H1 (cell line): ENCODE measurements around the gene ZDHHC11B. TPM values are rescaled to one million over a fixed set of nuclear protein-coding genes. Genes with fewer than 3 reads are reported as not detected.

Experiments
- CTCF ChIA-PET: fragments of 300-600 bp; sonication (Branson Sonifier 250); formaldehyde crosslinking; loops from one replicate; lab custom pipeline; 2021; ENCODE audit not compliant: partially characterized antibody; lab: Charles Lee
- POLR2A ChIA-PET: fragments of 300-600 bp; sonication (Branson Sonifier 250); formaldehyde crosslinking; loops from one replicate; lab custom pipeline; 2021; ENCODE audit warnings: inconsistent platforms; ENCODE audit not compliant: partially characterized antibody; lab: Charles Lee
- DNase-seq, 2 experiments: peaks; one replicate each; pipeline versions ENCODE4 v3.0.0 to v3.0.0-alpha.2; 2010 to 2022; ENCODE audit warnings: low spot score in 2 of 2, low read depth in 1 of 2, mixed read lengths in 1 of 2
- FAIRE-seq: peaks from 2 replicates; lab custom pipeline; 2011; peaks lifted over from hg19 to GRCh38; lab: Jason Lieb, UNC
- H2AFZ ChIP-seq: 2 replicates; pipeline ENCODE4 v1.8.1; 2012; ENCODE audit warnings: low read length, inconsistent platforms
- H2AK5ac ChIP-seq: 2 replicates; pipeline ENCODE4 v1.6.1; 2013; ENCODE audit warnings: low read depth, low read length
- H2BK120ac ChIP-seq: replicated peaks from 2 replicates; pipeline ENCODE3; 2013; ENCODE audit warnings: low read depth, low read length, inconsistent platforms
- H2BK12ac ChIP-seq: 2 replicates; pipeline ENCODE4 v1.6.1; 2013; ENCODE audit warnings: low read depth, low read length
- H2BK15ac ChIP-seq: 2 replicates; pipeline ENCODE4 v1.6.1; 2013; ENCODE audit warnings: low read length
- H2BK20ac ChIP-seq: 2 replicates; pipeline ENCODE4 v1.6.1; 2013; ENCODE audit warnings: low read length
- H2BK5ac ChIP-seq: 2 replicates; pipeline ENCODE4 v1.6.1; 2013; ENCODE audit warnings: low read depth, low read length
- H3K14ac ChIP-seq: 2 replicates; pipeline ENCODE4 v1.6.1; 2013; ENCODE audit warnings: inconsistent platforms; ENCODE audit not compliant: insufficient read length
- H3K18ac ChIP-seq: 2 replicates; pipeline ENCODE4 v1.6.1; 2013; ENCODE audit warnings: low read length; ENCODE audit errors: extremely low read depth
- H3K23ac ChIP-seq: 2 replicates; pipeline ENCODE4 v1.6.1; 2013; ENCODE audit warnings: inconsistent platforms; ENCODE audit not compliant: insufficient read length
- H3K23me2 ChIP-seq: 2 replicates; pipeline ENCODE4 v1.6.1; 2013; ENCODE audit warnings: low read depth, low read length
- H3K27ac ChIP-seq: 2 replicates; pipeline ENCODE4 v1.6.1; 2011; ENCODE audit warnings: low read depth, low read length, inconsistent platforms
- H3K27me3 ChIP-seq, 4 experiments: replicated peaks in 1 of 4; 1 replicate in 1 of 4; 2 replicates in 3 of 4; pipeline versions ENCODE4 v1.6.1 to v1.8.1; 2011 to 2013; ENCODE audit warnings: low read length in 3 of 4, mild to moderate bottlenecking in 3 of 4, inconsistent platforms in 2 of 4, mixed read lengths in 2 of 4, moderate library complexity in 1 of 4; ENCODE audit not compliant: control insufficient read depth in 3 of 4, insufficient read depth in 3 of 4; ENCODE audit errors: extremely low read depth in 1 of 4
- H3K36me3 ChIP-seq, 4 experiments: 2 replicates each; pipeline versions ENCODE4 v1.6.1 to v1.8.1; 2011 to 2013; ENCODE audit warnings: mild to moderate bottlenecking in 4 of 4, low read length in 3 of 4, moderate library complexity in 2 of 4, control low read depth in 1 of 4, inconsistent platforms in 1 of 4; ENCODE audit not compliant: insufficient read depth in 4 of 4, control insufficient read depth in 2 of 4
- H3K4ac ChIP-seq: replicated peaks from 2 replicates; pipeline ENCODE3; 2013; ENCODE audit warnings: low read length, low read depth, mixed read lengths, inconsistent platforms; ENCODE audit not compliant: insufficient read length
- H3K4me1 ChIP-seq, 4 experiments: replicated peaks in 1 of 4; 1 replicate in 1 of 4; 2 replicates in 3 of 4; pipeline versions ENCODE4 v1.6.1 to v1.8.1; 2011 to 2013; ENCODE audit warnings: low read length in 3 of 4, inconsistent platforms in 2 of 4, mixed read lengths in 1 of 4; ENCODE audit not compliant: insufficient read depth in 4 of 4, control insufficient read depth in 3 of 4
- H3K4me2 ChIP-seq, 2 experiments: 2 replicates each; pipeline versions ENCODE4 v1.6.1 to v1.8.1; 2011 to 2013; ENCODE audit warnings: low read depth in 2 of 2, low read length in 2 of 2, control low read depth in 1 of 2, inconsistent platforms in 1 of 2, mild to moderate bottlenecking in 1 of 2; ENCODE audit not compliant: insufficient read depth in 1 of 2
- H3K4me3 ChIP-seq, 4 experiments: fragments of 200-600, 300-600 bp in 1 of 4; sonication (generic), shearing (Covaris generic), sonication (Bioruptor Twin) in 1 of 4; 2 replicates each; pipeline versions ENCODE4 v1.5.1 to v1.8.1; 2011 to 2016; ENCODE audit warnings: low read length in 4 of 4, low read depth in 3 of 4, control low read depth in 2 of 4, inconsistent platforms in 2 of 4, mild to moderate bottlenecking in 2 of 4, mixed read lengths in 1 of 4, moderate library complexity in 1 of 4; ENCODE audit not compliant: insufficient read depth in 2 of 4; ENCODE audit errors: extremely low read depth in 1 of 4
- H3K56ac ChIP-seq: replicated peaks from 2 replicates; pipeline ENCODE3; 2013; ENCODE audit warnings: low read depth, mild to moderate bottlenecking, mixed read lengths, low read length, inconsistent platforms; ENCODE audit not compliant: insufficient read length
- H3K79me1 ChIP-seq: 2 replicates; pipeline ENCODE4 v1.6.1; 2013; ENCODE audit warnings: low read depth, low read length, control low read depth
- H3K79me2 ChIP-seq, 2 experiments: 2 replicates each; pipeline versions ENCODE4 v1.6.1 to v1.8.1; 2012 to 2013; ENCODE audit warnings: low read length in 2 of 2, mild to moderate bottlenecking in 2 of 2, inconsistent platforms in 1 of 2; ENCODE audit not compliant: insufficient read depth in 2 of 2, control insufficient read depth in 1 of 2
- H3K9ac ChIP-seq, 4 experiments: replicated peaks in 1 of 4; 1 replicate in 1 of 4; 2 replicates in 3 of 4; pipeline versions ENCODE4 v1.6.1 to v1.8.1; 2011 to 2013; ENCODE audit warnings: low read depth in 3 of 4, low read length in 3 of 4, control low read depth in 2 of 4, mild to moderate bottlenecking in 2 of 4, moderate library complexity in 2 of 4, inconsistent platforms in 1 of 4; ENCODE audit errors: extremely low read depth in 1 of 4
- H3K9me3 ChIP-seq, 2 experiments: 2 replicates each; pipeline versions ENCODE4 v1.6.1 to v1.8.1; 2012 to 2013; ENCODE audit warnings: mild to moderate bottlenecking in 2 of 2, moderate library complexity in 2 of 2, control low read depth in 1 of 2, inconsistent platforms in 1 of 2, low read depth in 1 of 2, low read length in 1 of 2, mixed read lengths in 1 of 2; ENCODE audit not compliant: insufficient read depth in 2 of 2
- H4K20me1 ChIP-seq, 2 experiments: replicated peaks in 1 of 2; 2 replicates each; pipeline versions ENCODE3 to v1.8.1; 2011 to 2013; ENCODE audit warnings: inconsistent platforms in 2 of 2, low read length in 2 of 2, mild to moderate bottlenecking in 1 of 2; ENCODE audit not compliant: insufficient read depth in 2 of 2, control insufficient read depth in 1 of 2
- H4K5ac ChIP-seq: 2 replicates; pipeline ENCODE4 v1.6.1; 2013; ENCODE audit warnings: low read length, low read depth, mixed read lengths, inconsistent platforms; ENCODE audit not compliant: insufficient read length
- H4K8ac ChIP-seq: 2 replicates; pipeline ENCODE4 v1.8.0; 2013; ENCODE audit warnings: mild to moderate bottlenecking, moderate library complexity, low read length, inconsistent platforms; ENCODE audit not compliant: insufficient read depth; ENCODE audit errors: extremely low read depth
- H4K91ac ChIP-seq: replicated peaks from 2 replicates; pipeline ENCODE3; 2013; ENCODE audit warnings: low read length, mixed read lengths, inconsistent platforms; ENCODE audit not compliant: insufficient read length
- CHD1 ChIP-seq: IDR thresholded peaks from 2 replicates; pipeline ENCODE4 v1.6.1; 2012; ENCODE audit warnings: low read depth, low read length, improper control_type of control experiment
- EP300 ChIP-seq, 2 experiments: IDR thresholded peaks; 1 replicate in 1 of 2; 2 replicates in 1 of 2; pipeline ENCODE4 v1.6.1; 2011 to 2012; ENCODE audit warnings: low read depth in 2 of 2, low read length in 2 of 2, mild to moderate bottlenecking in 2 of 2, borderline replicate concordance in 1 of 2, inconsistent platforms in 1 of 2, moderate library complexity in 1 of 2
- KDM5A ChIP-seq: fragments of 200-600 bp; IDR thresholded peaks from 2 replicates; pipeline ENCODE4 v1.7.1; 2012; ENCODE audit warnings: mild to moderate bottlenecking, low read length, inconsistent platforms, mixed read lengths
- SUZ12 ChIP-seq: fragments of 200-600 bp; sonication (generic); IDR thresholded peaks from 2 replicates; pipeline ENCODE4 v1.6.1; 2012; ENCODE audit warnings: mild to moderate bottlenecking, inconsistent platforms, low read length, moderate library complexity, mixed read lengths
- ZNF274 ChIP-seq: IDR thresholded peaks from 2 replicates; pipeline ENCODE4 v1.7.0; 2012; ENCODE audit warnings: low read length, borderline replicate concordance; ENCODE audit errors: extremely low read depth
- WGBS, 2 experiments: shearing (Covaris generic) in 1 of 2; methylation state at CpG; one replicate each; pipeline versions ENCODE4 v1.1.6 to v1.1.7; 2013 to 2015; ENCODE audit warnings: low lambda C conversion rate in 2 of 2, mixed read lengths in 2 of 2, inconsistent platforms in 1 of 2, low coverage in 1 of 2, missing lambda C conversion rate in 1 of 2; ENCODE audit not compliant: insufficient replicate concordance in 2 of 2, insufficient coverage in 1 of 2, insufficient read length in 1 of 2; ENCODE audit errors: extremely low coverage in 1 of 2, missing lambda C conversion rate in 1 of 2; 5-methylcytosine and 5-hydroxymethylcytosine counted together
- polyA plus RNA-seq, 7 experiments: library from polyadenylated mRNA; depleted of rRNA in 3 of 7; stranded (reverse) in 5 of 7; unstranded in 2 of 7; fragments of >200 nt in 5 of 7; fragments of 200-250 nt in 2 of 7; gene quantifications; 1 replicate in 5 of 7; 2 replicates in 1 of 7; 4 replicates in 1 of 7; pipeline versions ENCODE4 v1.2.1 to v1.2.3, GENCODE V29; 2011 to 2013; ENCODE audit warnings: missing spikeins in 2 of 7, mixed read lengths in 2 of 7
- total RNA-seq: library from RNA; stranded (reverse); fragmentation: NEBNext Ultra II Directional; extraction: Animal tissue kit (Norgen Biotek cat#: 25700); gene quantifications from 2 replicates; pipeline ENCODE4 v1.2.1, GENCODE V29; 2021
- TF ChIP-seq, protein P1 (sequence below): IDR thresholded peaks from 2 replicates; pipeline ENCODE4 v1.6.1; 2012; ENCODE audit warnings: inconsistent platforms

The ZDHHC11B gene
- total and polyA plus RNA-seq, 2 of the 8 experiments (the other 6 are each of a cell fraction or from before 2014, with no cell fraction given), result 0.29 to 2.5 TPM

DNA sequence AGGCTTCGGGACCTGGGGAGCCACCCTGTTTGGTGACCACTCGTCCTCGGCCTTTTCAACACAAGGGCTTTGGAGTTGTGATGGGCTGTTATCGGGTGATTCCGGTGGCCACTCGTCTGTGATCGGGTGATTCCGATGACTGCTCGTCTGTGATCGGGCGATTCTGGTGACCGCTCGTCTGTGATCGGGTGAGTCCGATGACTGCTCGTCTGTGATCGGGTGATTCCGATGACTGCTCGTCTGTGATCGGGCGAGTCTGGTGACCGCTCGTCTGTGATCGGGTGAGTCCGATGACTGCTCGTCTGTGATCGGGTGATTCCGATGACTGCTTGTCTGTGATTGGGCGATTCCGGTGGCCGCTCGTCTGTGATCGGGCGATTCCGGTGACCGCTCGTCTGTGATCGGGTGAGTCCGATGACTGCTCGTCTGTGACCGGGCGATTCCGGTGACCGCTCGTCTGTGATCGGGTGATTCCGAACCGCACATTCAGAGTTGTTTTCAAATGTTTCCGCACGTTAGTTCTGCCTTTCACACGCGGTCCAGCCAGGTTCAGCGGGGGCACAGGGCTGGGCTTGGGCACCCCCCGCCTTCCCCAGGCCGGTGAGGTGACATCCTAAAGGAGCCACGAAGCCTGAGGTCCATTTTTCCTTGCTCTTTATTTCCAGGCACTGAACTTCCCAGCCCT lies 121.6 kb downstream of the ZDHHC11B start:
- H3K36me3 ChIP-seq, result peaks cover 7 to 44% (median 16%) of the 10 kb centered on the region in 4 experiments; a peak in 7 of 8 replicates
- no peak for FAIRE-seq

More for the DNA sequence above, 121.6 kb downstream of the ZDHHC11B start:
- no peak for TF ChIP-seq KDM5A
- TF ChIP-seq ZNF274, result no peak
- TF ChIP-seq EP300 (IDR thresholded peaks at IDR 0.05; ENCODE audit: borderline replicate concordance in 1 of 2, low read depth in 2 of 2, low read length in 2 of 2), result no peak
- no peak for TF ChIP-seq SUZ12
- TF ChIP-seq CHD1, result no peak
- TF ChIP-seq, protein P1, sequence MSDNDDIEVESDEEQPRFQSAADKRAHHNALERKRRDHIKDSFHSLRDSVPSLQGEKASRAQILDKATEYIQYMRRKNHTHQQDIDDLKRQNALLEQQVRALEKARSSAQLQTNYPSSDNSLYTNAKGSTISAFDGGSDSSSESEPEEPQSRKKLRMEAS, result no peak
- TF ChIP-seq, all 59 proteins: peak for 0
- H3K27me3 ChIP-seq, result no peaks in the 10 kb centered on the region; a peak in 1 of 7 replicates
- no peak overlapping the region for H3K18ac ChIP-seq
- DNase-seq, result no peak
- no peaks in the 10 kb centered on the region for H3K9me3 ChIP-seq
- no peak overlapping the region for H2BK120ac ChIP-seq
- no peak overlapping the region for H2BK20ac ChIP-seq
- no peak overlapping the region for H2BK12ac ChIP-seq
- no peak overlapping the region for H2BK5ac ChIP-seq
- WGBS, 2 experiments, result 91% methylated on average over 39 of the region's 56 CpGs; no CpG with 5 or more reads in 1 of the 2 experiments
- no peak overlapping the region for H2AFZ ChIP-seq
- H4K8ac ChIP-seq, result no peak overlapping the region
- no peak overlapping the region for H3K14ac ChIP-seq
- no peaks in the 10 kb centered on the region for H3K79me2 ChIP-seq
- no peak overlapping the region for H3K4me2 ChIP-seq
- ChIA-PET POLR2A (interaction anchor here (0.7 to 1.7 kb wide), 3 partner anchors 8 to 368 kb away, joined by 3 to 5 read pairs (median 3); partner anchors contain the start of genes BRD9 and TRIP13), CTCF (no interaction called here)
- peaks cover 2 to 16% of the 10 kb centered on the region in 2 experiments for H4K20me1 ChIP-seq
- H3K9ac ChIP-seq, result no peak overlapping the region
- no peak overlapping the region for H4K5ac ChIP-seq
- H2AK5ac ChIP-seq, result no peak overlapping the region
- H4K91ac ChIP-seq, result no peak overlapping the region
- H2BK15ac ChIP-seq, result no peak overlapping the region
- H3K4ac ChIP-seq, result no peak overlapping the region
- peaks cover 6% of the 10 kb centered on the region for H3K79me1 ChIP-seq
- H3K23me2 ChIP-seq, result no peaks in the 10 kb centered on the region
- peaks cover 0 to 2% (median 0%) of the 10 kb centered on the region in 4 experiments; a peak in 1 of 7 replicates for H3K4me1 ChIP-seq
- no peak overlapping the region for H3K23ac ChIP-seq
- no peak overlapping the region for H3K27ac ChIP-seq
- H3K56ac ChIP-seq, result no peak overlapping the region
- no peak overlapping the region for H3K4me3 ChIP-seq
